ENCODE results near the gene MAGI2.

- TF ChIP-seq CTCF (IDR thresholded peaks at IDR 0.05) (no peak), EP300 (IDR thresholded peaks at IDR 0.05) (no peak), POLR2A (IDR thresholded peaks at IDR 0.05) (no peak)
These were observed 5.9 kb upstream of the MAGI2 start for GRCh38 chr7:79459381-79459780.

All from ovary (tissue), 3 donors.